Epidermal melanocyte (primary cell): ENCODE results near the gene PCBP3.
A peak's percentile ranks its signal among the peaks of the same experiment; 100 is the strongest.
"Not testable (repeated sequence)": the region's sequence is repeated elsewhere in the genome, so short reads cannot be mapped to it uniquely, and the experiment has no call there.

Experiments used
- DNase-seq: peaks from one replicate; pipeline ENCODE4 v3.0.0; 2011; ENCODE audit warnings: low spot score; ENCODE audit not compliant: insufficient read length

The PCBP3 gene

GRCh38 chr21:45891388-45892155 lies 248.0 kb downstream of the PCBP3 start:
- DNase-seq, result no peak

GRCh38 chr21:45892156-45892915 lies 248.8 kb downstream of the PCBP3 start:
- DNase-seq, result no peak

DNA sequence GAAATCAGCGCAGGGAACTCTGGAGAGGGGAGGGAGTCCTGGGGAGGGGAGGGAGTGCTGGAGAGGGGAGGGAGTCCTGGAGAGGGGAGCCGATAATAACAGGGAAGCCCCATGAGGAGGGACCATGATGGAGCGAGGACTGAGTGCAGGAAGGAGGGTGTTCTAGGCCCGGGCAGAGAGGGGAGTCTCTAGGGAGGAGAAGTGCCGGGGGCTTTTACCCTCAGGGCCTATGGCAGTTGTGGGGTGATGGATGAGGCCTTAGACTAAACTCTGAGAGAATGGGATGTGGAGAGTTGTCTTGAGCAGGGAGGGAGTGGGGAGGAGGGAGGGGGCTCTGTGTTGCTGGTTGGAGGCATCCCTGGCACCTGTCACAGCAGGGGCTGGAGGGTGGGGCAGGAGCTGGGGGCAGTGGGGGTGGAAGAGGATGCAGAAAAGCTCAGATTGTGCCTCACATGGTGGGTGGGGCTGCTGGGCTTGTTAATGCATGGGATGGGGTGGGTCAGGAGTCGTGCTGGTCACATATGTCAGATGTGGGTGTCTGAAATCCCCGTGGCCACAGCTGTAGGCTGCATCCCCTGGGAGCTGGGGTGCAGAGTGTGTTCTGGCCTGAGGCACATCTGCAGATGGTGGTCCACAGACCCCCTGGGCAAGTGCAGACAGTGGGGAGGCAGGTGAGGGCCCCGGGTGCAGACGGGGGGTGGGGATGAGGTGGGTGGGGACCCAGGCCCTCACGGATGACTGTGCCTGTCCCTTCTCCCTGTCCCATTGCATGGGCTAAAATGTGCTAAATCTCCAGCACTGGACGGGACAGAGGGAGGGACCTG lies 249.6 kb downstream of the PCBP3 start:
- no peak for DNase-seq

- DNase-seq, result no peak
Observed at GRCh38 chr21:45893740-45894449, 250.4 kb downstream of the PCBP3 start.

GRCh38 chr21:45894450-45894825 lies 250.9 kb downstream of the PCBP3 start:
- DNase-seq, result peak; percentile 70

- DNase-seq, result no peak
Observed at GRCh38 chr21:45894906-45895777, 251.6 kb downstream of the PCBP3 start.

GRCh38 chr21:45895778-45896370 lies 252.3 kb downstream of the PCBP3 start:
- no peak for DNase-seq

DNA sequence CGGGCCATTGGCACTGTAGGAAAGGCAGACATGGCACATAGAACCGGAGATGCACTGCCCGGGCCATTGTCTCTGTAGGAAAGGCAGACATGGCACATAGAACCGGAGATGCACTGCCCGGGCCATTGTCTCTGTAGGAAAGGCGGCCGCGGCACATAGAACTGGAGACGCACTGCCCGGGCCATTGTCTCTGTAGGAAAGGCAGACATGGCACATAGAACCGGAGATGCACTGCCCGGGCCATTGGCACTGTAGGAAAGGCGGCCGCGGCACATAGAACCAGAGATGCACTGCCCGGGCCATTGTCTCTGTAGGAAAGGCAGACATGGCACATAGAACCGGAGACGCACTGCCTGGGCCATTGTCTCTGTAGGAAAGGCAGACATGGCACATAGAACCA lies 252.9 kb downstream of the PCBP3 start:
- DNase-seq, result not testable (repeated sequence)

DNA sequence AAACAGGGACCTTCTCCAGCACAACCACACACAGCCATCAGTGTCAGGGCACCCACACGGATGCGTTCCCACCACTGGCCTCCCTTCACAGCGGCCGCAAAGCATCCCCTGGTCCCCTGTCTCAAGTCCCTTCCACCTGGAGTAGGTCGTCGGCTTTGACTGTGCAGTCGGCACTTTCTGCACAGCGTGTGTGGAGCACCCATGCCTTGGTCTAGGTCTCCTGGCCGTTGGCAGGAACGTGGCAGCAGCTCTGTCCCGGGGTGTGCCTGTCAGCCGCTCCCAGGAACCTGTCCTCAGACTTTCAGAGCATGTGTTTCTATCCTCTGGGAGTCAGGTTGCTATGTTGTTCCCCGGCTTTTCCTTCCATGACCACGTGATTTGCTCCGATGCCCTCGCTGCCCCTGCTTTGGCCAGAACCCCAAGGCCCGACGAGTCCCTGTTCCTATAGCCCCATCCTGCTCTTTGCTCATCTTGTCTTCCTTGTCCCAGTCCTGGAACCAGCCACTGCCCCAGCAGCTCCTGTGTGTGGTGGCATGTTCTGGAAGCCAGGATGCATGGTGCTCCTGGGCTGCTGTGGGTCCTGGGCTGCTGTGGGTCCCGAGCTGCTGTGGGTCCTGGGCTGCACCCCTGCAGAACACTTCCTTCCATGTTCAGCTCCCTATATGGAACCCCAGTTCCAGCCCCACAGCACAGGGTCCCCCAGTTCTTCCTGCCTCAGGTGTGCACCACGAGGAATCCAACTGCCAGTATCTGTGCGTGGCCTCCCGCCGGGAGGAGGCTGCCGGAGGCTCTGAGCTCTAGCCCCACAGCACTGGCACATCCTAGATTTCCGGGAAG lies 253.9 kb downstream of the PCBP3 start:
- DNase-seq, result no peak

DNA sequence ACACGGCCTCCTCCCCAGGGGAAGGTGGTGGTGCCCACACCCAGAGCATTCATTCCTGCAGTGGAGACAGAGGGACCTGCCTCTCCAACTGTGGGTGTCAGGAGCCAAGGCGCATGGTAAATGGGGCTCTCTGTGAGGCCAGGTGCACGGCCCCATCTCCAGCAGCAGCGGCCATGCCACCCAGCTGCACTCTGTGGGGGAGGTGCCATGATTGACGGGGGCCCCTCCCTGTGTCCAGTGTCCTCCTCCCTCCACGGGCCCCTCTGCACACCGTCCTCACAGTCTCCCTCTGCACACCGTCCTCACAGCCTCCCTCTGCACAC lies 254.5 kb downstream of the PCBP3 start:
- no peak for DNase-seq

DNA sequence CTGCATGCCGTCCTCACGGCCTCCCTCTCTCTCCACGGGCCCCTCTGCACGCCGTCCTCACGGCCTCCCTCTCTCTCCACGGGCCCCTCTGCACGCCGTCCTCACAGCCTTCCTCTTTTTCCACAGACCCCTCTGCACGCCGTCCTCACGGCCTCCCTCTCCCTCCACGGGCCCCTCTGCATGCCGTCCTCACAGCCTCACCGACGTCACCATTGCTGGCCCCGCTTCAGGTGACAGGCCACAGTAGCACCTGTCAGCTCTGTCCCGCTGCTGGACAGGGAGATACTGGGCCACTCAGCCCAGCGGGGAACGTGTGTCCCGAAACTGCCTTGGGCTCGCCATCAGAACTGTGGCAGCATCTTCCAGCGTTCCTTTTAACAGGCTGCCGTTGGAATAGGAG lies 255.3 kb downstream of the PCBP3 start:
- DNase-seq, result no peak

DNA sequence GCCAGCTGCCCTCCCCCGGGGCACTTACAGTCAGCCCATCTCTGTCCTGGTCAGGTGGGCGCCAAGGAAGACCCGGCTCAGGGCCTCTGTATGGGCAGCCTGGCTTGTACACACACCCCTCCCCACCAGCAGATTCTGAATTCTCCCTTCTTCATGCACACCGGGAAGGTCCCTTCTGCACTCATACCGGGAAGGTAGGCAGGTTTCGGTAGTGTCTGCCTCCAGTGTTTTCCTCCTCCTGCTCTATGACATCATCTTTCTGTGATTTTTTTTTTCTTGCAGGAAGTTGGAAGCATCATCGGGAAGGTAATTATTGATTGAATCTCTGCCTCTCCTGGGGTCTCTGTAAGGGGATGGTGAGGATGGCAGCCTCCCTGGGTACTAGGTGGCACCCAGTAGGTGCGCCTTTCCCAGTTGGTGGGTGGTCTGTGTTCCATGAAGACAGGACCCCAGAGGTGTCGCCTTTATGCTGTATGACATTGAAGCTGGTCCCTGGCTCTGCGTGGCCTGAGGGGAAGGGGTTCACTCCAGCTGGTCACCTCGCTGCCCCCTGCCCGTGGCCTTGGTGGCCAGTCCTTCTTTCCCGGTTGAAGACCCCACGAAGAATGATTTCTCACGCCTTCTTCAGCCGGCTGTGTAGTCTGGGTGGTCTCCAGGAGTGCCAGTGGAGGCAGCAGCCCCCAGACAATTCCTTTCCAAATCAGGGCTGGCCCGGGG lies 255.9 kb downstream of the PCBP3 start:
- DNase-seq, result no peak

DNA sequence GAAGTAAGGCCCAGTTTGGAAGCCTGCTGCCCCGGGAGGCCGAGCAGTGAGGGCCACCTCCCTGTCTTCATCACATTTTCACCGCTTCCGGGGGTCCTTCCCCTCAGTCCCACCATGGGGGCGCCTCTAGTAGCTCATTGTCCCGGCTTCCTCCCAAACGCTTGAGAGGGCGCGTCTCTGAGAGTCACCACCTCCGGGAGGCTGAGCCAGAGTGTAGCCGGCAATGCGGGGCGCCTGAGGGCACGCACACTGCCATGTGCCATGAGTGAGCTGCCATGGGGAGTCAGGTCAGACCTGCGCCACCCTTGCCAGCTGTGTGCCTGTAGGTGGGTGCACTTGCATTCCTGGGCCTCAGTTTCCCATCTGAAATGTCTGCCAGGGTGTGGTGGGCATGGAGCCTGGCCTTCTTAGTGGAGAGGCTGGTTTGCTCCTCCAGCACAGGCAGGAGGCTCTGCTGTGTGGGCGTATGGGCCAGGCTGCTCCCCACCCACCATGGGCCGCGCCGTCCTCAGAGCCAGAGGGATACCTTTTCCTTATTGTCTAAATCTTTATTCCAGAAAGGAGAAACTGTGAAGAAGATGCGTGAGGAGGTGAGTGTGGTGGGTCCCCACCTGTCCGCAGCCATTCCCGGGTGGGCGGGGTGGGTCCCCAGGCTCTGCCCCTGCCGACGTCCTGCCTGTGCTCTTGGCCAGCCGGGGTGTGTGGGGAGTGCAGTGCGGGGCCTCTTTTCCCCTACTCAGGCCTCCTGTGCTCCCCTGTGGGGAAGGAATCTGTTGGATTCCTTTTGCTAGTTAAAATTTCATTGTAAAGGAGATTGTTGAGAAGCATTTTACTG lies 256.7 kb downstream of the PCBP3 start:
- DNase-seq, result no peak

GRCh38 chr21:45901061-45901690 lies 257.7 kb downstream of the PCBP3 start:
- no peak for DNase-seq

- no peak for DNase-seq
Observed at GRCh38 chr21:45902292-45902995, 258.9 kb downstream of the PCBP3 start.

DNA sequence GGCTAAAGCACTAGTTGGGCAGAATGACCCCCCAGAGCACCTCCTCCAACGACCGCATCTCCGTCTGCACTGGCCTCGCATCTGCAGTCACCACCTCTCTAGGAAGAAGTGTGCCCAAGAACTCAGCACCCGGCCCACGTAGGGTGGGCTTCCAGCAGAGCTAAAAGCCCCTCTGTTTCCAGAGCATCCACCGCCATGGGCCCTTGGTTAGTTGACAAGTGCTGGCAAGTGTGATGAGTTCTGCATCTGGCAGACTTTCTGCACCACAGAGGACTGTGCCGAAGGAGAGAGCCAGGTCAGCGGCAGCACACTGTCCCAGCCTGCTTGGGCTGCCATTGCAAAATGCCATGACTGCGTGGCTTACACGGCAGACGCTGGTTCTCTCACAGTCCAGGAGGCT lies 261.7 kb downstream of the PCBP3 start:
- no peak for DNase-seq
